Measurements from ENCODE around the gene DOK4.

DNA sequence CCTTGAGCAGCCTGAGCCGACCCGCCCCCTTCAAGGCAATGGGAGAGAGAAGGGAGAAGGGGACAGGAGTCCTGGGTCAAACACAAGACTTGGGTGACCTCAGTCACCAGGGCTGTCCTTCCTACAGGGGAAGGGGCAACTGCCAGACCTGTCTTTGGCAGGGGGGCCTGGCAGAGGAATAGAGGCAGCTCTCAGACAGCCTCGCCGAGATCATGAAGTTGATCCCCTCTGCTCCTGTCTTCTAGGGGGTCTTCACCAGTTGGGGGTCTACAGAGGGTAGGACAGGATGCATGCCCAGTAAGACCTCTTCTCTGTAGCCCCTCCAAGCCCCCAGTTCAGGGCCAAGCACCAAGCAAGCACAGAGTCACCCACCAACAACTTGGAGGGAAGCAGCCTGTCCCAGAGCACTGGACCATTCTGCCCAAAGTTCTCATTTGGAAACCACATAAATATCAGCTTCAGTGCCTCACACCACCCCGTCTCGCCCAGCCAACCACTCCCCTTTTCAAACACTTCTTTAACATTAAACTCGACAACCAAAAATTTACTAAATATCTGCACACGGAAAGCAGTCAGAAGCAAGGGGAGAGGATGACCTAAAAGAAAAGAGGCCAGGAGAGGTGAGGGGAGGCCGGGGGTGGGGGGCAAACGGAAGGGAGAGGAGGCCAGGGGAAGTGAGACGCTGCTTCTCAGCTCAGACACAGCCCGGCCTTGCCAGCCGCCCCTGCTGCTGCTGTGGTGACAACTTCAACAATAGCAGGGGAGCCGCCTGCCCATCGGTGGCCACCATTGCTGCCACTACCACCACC lies 7.7 kb downstream of the DOK4 start:
- TF ChIP-seq CEBPB (IDR thresholded peaks at IDR 0.05; ENCODE audit: low read depth, low read length) (no peak), TCF12 (IDR thresholded peaks at IDR 0.05; ENCODE audit: low read depth, low read length) (no peak), EZH2 (IDR thresholded peaks at IDR 0.05; ENCODE audit: low read depth, low read length, severe bottlenecking) (no peak), FOSL1 (IDR thresholded peaks at IDR 0.05; ENCODE audit: insufficient read depth, low read depth, low read length) (no peak), SIN3A (conservative IDR thresholded peaks at IDR 0.05 in 1 of 2, IDR thresholded peaks at IDR 0.05 in 1 of 2; ENCODE audit: low read depth in 1 of 2, low read length in 2 of 2) (no peak), SUZ12 (IDR thresholded peaks at IDR 0.05; ENCODE audit: low read length) (no peak), EP300 (IDR thresholded peaks at IDR 0.05; ENCODE audit: borderline replicate concordance in 1 of 2, low read depth in 2 of 2, low read length in 2 of 2) (no peak), POLR2A (IDR thresholded peaks at IDR 0.05; ENCODE audit: control extremely low read depth in 1 of 2, low read depth in 2 of 2, low read length in 2 of 2) (no peak), BCL11A (IDR thresholded peaks at IDR 0.05; ENCODE audit: low read depth in 2 of 2, low read length in 2 of 2) (no peak), KDM1A (IDR thresholded peaks at IDR 0.05; ENCODE audit: borderline replicate concordance, low read length) (no peak)
- TF ChIP-seq, protein P1, sequence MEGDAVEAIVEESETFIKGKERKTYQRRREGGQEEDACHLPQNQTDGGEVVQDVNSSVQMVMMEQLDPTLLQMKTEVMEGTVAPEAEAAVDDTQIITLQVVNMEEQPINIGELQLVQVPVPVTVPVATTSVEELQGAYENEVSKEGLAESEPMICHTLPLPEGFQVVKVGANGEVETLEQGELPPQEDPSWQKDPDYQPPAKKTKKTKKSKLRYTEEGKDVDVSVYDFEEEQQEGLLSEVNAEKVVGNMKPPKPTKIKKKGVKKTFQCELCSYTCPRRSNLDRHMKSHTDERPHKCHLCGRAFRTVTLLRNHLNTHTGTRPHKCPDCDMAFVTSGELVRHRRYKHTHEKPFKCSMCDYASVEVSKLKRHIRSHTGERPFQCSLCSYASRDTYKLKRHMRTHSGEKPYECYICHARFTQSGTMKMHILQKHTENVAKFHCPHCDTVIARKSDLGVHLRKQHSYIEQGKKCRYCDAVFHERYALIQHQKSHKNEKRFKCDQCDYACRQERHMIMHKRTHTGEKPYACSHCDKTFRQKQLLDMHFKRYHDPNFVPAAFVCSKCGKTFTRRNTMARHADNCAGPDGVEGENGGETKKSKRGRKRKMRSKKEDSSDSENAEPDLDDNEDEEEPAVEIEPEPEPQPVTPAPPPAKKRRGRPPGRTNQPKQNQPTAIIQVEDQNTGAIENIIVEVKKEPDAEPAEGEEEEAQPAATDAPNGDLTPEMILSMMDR (IDR thresholded peaks at IDR 0.05; ENCODE audit: control extremely low read depth in 1 of 3, insufficient read depth in 1 of 3, low read depth in 1 of 3, low read length in 3 of 3): no peak
- TF ChIP-seq, protein P2, sequence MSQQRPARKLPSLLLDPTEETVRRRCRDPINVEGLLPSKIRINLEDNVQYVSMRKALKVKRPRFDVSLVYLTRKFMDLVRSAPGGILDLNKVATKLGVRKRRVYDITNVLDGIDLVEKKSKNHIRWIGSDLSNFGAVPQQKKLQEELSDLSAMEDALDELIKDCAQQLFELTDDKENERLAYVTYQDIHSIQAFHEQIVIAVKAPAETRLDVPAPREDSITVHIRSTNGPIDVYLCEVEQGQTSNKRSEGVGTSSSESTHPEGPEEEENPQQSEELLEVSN (IDR thresholded peaks at IDR 0.05): no peak

Data from H1 (cell line).